Eye (tissue), 1 donor: ENCODE results near the gene GNG14.
"Not testable (repeated sequence)": the region's sequence is repeated elsewhere in the genome, so short reads cannot be mapped to it uniquely, and the experiment has no call there.

Source experiments
- DNase-seq: peaks from one replicate; pipeline ENCODE4 v3.0.0-alpha.2; 2015

The GNG14 gene

DNA sequence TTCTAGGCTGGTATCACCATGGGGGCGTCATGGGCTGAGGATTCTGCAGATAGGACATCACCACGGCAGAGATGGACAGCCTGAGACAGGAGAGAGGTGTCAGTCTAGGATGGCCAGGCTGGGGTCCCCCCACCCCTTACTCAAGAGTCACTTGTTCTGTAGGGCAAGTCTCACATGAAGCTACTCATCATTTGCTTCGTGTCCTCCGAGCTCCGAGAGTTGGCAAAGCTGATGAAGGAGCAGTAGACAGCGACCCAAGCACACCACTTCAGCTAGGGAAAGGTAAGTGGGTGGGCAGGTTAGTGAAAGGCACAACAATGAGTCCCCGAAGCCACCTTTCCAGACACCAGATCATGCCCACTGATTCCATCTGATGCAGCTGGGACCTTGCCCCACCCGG lies 19.5 kb upstream of the GNG14 start:
- no peak for DNase-seq

DNA sequence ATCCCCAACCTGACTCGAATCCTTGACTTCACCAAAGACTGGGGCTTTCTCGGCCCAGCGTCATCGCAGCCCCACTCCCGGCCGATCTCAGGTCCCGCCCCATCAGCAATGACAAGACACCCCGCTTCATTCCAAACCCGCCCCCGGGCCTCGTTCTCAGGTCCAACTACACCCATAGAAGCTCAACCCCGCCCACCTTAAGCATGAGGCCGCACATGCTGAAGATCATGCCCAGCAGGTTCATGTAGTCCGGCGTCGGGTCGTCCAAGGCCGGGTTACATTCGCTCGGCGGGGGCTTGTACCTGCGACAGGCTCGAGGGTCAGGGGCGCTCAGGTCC lies 18.9 kb upstream of the GNG14 start:
- DNase-seq, result no peak

DNA sequence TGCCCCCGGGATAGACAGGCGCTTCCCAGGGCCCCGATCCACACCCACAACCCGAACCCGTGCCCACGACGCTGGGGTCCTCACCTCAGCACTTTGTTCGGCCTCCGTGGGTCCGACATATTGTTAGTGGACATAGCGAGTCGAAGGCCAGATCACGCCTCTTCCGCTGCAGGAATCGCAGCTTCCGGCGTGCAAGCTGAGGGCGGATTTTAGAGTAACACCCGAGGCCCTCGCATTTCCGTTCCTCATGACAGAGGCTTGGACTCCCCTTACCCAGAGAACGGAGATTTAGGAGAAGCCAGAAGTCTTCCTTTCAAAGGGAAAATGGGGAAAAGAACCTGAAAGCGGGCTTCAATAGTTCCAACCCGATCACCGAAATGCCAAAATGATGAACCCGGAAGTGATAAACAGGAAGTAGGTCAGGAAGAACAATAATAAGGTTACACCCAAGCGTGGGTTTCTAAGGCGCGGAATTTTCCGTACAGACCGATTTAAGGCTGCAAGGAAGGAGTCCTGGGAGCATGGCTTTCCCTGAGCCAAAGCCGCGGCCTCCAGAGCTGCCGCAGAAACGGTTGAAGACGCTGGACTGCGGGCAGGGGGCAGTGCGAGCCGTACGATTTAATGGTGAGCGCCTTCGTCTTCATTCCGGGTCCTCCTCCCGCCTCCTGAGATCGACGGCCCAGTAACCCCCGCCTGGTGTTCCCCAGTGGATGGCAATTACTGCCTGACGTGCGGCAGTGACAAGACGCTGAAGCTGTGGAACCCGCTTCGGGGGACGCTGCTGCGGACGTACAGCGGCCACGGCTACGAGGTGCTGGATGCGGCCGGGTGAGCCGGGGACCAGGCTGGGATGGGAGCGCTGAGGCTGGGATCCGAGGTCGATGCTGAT lies 18.3 kb upstream of the GNG14 start:
- peak; percentile 95 for DNase-seq

DNA sequence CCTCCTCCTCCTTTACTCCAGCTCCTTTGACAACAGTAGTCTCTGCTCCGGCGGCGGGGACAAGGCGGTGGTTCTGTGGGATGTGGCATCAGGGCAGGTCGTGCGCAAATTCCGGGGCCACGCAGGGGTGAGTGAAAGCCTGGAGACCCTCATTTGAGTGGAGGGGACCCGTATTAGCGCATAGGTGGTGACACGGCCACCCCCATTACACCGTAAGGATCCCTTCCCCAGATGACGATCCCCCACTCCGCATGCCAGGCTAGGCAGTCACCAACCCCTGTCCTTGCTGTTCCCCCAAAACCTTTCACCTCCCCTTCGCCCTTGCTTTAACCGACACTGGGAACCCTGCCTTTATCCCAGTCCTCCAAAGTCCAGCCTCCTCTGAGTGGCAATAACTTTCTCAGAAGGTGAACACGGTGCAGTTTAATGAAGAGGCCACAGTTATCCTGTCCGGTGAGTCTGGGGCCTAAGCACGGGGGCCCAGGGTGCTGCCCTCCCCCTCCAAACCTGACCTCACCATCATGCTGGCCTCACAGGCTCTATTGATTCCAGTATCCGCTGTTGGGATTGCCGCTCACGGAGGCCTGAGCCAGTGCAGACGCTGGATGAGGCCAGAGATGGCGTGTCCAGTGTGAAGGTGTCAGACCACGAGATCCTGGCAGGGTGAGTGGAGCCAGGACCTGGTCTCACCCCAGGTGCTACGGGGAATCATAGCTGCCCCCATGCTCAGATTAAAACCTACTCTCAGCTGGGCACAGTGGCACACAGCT lies 17.5 kb upstream of the GNG14 start:
- DNase-seq, result no peak

DNA sequence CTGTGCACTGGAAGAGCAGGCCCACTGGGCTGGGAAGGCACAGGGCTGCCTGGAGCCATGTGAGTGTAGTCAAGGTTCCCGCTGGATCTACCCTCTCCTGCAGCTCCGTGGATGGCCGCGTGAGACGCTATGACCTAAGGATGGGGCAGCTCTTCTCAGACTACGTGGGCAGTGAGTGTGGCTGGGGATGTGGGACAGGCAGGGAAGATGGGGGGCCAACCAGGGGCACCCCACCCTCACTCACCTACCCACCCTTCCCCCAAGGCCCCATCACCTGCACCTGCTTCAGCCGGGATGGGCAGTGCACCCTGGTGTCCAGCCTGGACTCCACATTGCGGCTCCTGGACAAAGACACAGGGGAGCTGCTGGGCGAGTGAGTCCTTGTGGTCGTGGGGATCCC lies 15.1 kb upstream of the GNG14 start:
- no peak for DNase-seq

DNA sequence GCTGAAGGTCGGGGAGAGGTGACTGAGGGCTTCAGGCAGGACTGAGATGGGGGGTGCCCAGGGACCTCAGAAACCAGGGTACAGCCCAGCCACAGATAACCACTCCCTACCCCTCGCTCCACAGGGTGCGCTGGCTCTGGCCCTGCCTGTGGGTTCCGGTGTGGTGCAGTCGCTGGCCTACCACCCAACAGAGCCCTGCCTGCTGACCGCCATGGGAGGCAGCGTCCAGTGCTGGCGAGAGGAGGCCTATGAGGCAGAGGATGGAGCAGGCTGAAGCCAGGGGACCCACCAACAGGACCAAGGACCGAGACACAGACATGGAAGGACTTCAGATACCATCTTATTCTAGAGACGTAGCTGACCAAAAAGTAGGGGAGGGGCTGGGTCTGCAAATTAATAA lies 12.4 kb upstream of the GNG14 start:
- no peak for DNase-seq

DNA sequence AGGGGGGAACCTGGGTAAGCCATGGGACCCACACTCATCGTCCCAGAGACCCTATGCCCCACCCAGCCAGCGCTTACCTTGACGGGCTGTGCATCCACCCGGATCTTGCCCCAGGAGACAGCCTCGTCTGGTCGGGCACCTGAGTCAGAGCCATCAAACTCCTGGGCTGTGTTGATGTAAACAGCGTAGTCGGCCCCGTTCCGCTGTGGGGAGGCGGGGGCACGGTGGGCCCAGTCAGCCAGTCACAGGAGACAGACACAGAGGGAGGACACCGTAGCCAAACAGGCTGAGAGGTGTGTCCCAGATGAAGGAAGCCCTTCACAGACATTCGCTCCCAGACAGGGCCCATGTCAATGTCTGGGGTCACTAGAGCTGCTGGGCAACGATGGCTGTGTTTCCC lies 11.9 kb upstream of the GNG14 start:
- no peak for DNase-seq

DNA sequence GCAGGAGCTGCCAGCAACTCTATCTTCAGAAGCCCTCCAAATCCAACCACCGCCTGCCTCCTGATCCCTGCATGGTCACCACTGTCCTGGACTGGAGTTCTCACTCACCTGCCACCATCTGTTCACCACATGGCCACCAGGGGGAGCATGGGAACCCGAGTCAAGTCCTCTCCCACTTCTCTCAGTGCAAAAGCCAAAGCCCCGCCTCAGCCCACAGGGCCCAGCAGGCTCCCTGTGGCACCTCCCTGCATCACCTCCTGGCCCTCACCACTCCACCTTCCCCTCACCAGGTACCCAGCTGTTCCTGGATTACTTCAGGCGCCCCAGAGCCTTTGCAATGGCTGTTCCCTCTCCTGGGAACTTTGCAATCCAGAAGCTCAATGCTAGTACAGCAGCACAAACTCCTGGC lies 11.4 kb upstream of the GNG14 start:
- DNase-seq, result peak; percentile 91

DNA sequence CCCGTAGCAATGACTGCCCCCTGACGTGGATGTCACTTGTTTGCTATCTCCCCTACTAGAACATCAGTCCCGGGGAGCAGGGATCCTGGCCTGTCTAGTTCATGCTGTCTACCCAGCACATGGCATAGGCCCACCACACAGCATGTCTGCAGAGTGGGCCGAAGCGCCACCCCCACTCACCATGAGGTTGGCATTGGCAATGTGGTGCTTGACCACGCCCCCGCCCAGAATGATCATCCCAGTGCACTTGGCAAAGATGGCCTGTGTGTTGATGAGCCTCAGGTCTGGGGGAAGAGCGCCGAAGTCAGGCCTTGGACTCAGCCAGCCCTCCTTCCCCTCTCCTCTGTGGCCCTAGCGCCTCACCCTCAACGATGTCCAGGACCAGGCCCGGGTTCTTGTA lies 10.9 kb upstream of the GNG14 start:
- DNase-seq, result no peak

DNA sequence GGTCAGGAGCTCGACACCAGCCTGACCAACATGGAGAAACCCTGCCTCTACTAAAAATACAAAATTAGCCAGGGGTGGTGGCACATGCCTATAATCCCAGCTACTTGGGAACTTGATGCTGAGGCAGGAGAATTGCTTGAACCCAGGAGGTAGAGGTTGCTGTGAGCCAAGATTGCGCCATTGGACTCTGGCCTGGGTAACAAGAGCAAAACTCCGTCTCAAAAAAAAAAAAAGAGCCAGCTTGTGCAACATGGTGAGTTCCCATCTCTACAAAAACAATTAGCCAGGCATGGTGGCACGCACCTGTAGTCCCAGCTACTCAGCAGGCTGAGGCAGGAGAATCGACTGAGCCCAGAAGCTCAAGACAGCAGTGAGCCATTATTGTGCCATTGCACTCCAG lies 9.8 kb upstream of the GNG14 start:
- DNase-seq, result not testable (repeated sequence)

DNA sequence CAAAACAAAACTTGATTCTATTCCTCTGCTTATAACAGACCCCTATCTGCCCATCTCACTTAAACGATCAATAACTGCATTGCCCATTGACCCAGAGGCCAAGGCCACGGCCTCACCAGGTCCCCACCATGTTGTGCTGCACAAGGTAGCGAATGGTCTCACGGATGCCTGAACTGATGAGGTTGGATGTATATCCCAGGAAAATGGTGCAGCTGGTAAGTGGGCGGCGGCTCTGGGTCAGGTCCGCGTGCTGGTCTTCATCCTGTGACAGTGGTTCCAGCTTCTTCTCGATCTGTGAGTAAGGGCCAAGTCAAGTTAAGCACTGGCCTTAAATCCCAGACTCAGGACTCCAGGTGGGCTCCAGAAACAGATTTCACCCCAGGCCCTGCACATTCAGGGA lies 7.8 kb upstream of the GNG14 start:
- DNase-seq, result no peak

DNA sequence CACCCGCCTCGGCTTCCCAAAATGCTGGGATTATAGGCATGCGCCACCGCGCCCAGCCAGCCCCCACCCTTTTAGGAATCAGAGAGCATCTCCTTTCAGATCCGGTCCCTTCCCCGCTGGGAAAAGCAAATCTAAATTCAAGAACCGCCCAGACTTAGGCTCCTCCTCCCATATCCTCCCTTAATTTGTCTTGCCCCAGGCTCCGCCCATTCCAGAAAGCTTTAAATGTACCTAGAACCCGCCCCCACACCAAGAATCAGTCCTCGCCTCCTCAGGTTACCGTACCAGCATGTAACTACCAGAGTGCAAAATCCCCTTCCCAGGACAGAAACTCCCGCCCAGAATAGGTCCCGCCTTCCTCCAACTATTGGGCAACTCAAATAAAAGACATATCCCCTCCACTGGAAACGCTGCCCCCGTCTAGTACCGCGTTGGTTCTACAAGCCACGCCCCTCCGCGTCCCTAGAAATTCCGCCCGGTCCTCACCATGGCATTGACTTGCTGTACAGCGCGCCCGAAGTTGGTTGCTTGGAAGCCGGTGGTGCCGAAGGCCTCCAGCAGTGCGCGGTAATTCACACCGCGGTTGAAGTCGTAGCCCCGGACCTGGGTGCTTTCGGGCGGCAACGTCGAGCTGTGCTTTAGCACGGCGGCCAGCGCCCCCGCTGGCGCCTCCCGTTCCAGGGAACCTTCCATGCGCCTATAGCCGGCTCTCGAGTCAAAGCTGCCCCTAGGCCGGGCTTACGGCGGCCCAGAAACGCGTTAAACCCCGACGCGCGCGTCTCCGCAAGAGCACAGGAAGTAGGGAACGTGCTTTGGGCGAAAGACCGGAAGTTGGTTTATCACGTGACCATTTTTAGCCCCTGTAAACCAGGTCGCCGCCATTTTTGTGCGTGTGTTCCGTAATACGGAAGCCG lies 6.5 kb upstream of the GNG14 start, which contains the start of gene DHPS:
Gene DHPS, minus strand, starts transcription at position 807 of the 914 bp plus-strand sequence. Its CDS starts 114 bp downstream, at position 693.
- peak; percentile 98 for DNase-seq

DNA sequence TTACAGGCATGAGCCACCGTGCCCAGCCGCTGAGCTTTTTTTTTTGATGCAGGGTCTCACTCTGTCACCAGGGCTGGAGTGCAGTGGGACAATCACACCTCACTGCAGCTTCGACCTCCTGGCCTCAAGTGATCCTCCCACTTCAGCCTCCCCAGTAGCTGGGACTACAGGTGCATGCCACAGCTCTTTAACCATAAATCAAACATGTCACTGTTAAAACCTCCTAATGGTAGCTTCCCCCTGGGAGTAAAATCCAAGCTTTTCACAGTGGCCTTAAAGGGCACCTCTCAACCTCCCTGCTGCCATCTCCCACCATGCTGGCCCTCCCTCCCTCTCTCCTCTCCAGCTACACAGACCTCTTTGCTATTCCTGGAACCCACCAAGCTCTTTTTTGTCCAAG lies 2.0 kb upstream of the GNG14 start:
- DNase-seq, result no peak

DNA sequence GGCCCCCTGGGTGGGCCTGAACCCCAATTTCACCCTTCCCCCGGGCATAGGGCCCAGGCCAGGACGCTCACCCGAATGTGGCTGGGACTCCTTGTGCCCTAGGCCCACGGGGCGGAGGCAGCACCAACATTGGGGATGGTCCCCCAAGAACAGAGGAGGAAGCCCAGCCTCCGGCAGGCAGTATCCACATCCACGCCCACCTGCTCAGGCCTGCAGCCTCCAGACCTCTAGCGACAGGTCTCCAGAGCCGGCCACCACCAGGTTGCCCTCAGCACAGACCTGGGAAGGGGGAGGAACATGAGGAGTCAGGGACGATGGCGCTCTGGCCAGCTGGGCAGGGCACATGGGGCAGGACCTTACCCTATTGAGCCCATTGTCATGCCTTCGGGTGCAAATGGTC lies 1.2 kb downstream of the GNG14 start:
- DNase-seq, result no peak

DNA sequence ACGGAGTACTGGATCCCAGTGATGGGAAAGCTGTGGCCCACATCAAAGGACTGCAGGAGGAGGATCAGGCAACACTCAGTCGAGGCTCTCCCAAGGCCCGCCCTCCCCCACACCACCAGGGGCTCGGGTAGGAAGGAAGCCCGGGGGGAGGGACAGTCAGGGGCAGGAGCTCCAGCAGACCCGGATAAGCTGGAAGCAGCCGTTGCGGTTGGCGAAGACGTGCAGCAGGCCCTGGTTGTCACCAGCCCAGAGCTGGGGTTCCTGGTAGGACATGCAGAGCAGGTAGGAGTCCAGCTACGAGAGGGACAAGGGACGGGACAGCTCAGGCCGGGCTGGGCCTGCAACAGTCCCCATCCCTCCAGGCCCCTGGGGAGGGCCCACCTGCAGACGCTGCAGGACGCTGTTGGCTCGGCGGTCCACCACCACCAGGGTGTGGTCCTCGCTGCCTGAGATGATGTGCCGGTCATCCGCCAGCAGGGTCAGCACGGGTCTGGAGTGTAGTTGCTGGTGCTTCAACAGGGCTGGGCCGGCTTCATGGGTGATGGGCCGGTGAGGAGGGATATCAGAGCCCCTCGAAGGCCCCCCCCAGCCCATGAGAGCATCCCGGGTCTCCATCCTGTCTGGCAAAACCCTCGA lies 1.9 kb downstream of the GNG14 start:
- DNase-seq, result no peak

DNA sequence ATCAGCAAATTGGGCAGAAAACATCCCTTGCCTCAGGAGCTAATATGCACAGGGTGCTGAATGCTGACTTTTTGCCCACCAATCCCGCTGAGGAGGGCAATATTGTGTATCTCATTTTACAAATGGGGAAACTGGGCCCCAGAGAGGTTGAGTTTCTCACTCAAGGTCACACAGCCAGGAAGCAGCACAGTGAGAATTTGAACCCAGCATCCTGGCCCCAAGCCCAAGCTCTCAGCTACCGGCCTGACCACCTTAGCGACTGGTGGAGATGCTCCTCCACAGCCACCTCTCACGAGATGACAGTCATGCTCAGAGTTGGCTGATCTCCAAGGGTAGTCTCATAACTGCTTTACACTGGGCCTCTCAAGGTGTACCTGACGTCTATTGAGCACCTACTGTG lies 5.2 kb downstream of the GNG14 start:
- no peak for DNase-seq

DNA sequence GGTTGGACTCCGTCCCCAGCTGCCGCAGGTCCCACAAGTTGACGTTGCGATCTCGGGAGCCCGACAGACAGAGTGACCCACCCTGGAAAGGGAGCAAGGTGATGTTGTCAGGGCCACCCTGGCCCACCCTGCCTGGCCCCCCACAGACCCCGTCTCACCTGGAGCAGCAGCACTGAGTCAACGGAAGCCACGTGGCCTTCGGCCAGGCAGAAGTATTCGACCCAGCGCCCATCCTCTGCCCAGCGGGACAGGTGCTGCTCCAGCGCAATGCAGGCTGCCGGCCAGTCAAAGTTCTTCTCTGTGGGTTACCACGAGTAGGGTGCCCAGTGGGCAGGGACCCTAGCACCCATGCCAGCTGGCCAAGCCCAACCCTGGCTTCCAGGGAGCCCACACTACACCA lies 6.8 kb downstream of the GNG14 start:
- no peak for DNase-seq

DNA sequence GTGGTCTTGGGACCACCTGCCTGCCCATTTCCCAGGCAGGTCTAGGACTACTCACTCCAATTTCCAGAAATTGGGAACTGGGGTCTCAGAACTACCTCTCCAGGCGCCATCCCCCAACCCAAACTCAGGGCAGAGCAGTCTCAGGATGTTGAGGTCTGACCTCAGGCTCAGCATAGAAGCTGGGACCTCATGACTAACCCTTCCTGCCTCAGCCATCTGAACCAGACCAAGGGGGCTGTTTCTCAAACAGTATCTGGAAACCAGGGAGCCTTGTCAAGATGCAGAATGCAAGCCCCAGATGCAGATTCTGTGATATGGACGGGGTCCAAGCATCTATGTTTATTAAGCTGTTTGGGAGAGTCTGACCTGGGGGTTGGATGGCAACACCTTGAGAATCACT lies 7.3 kb downstream of the GNG14 start:
- no peak for DNase-seq

DNA sequence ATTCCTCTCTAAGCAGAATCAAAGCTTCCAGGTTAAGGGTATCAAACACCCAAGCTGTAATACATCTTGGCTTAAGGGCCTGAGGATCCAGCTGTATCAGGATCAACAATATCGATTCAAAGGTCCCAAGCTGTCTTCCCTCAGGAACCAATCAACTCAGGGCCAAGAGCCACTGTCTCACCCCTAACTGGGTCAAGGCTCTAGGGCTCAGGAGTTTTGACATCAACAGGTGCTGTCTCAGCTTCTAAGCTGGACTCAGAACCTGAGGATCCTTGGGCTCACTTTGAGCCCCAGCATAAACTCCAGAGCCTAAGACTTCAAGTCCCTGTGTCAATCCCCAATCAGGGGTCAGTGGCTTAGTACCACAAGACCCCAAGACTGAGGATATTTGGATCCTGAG lies 7.7 kb downstream of the GNG14 start:
- DNase-seq, result no peak

DNA sequence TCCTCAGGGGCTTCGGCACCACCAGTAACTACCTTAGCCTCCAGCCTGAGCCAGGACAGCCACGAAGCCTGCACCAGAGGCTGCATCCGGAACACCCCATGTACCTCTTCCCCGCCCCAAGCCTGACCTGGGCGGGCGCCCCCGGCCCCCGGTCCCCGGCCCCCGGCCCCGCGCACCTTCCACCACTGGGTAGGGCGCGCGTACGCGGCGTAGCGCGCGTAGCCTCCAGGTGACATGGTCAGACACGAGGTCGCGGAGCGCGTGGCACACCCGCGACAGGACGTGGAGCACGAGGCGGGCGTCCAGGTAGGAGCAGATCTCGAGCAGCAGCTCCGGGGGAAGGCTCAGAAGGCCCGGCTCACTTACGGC lies 8.2 kb downstream of the GNG14 start:
- DNase-seq, result no peak

DNA sequence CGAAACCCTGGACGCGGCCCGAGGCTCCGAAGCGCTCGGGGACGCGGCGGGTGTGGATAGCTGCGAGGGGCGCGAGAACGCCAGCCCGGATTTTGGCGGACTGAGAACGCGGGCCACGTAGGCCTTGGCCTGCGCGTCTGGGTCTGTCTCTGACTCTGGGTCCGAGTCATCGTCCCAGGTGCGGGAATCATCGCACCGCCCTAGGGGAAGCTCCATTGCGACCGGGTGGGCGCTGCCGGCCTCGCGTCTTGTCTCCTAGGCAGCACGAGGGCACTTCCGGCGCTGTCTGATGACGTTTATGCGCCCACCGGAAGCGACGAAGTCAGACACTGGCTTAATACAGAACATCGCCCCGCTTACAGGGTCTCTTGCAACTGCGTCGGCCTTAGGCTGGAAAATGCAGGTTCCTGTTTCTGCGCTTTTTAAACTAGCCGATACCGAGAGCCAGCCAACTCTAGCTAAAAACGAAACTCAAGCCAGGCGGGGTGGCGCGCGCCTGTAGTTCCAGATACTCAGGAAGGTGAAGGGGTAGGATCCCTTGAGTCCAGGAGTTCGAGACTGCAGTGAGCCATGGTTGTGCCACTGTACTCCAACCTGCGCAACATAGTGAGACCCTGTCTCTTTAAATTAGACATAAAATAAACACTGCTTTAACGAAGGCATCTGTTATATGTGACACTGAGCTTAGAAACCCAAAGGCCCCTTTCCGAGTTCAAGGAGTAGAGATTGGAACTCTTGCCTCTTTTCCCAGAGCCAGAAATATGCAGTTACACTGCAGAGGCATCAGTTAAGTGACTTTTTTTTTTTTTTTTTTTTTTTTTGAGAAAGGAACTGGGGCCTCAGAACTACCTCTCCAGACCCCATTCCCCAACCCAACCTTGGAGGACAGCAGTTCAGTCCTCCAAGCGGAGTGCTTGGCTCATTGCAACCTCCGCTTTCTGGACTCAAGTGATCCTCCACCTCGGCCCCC lies 8.9 kb downstream of the GNG14 start, which contains the start of gene FBXW9:
Gene FBXW9, minus strand, starts transcription at position 266 of the 970 bp plus-strand sequence. Its CDS starts 50 bp downstream, at position 216.
- peak; percentile 99 for DNase-seq
